NB4 (cell line): Measurements from ENCODE around the gene ZNF554.
A peak's percentile ranks its signal among the peaks of the same experiment; 100 is the strongest.

ENCODE experiments used
- DNase-seq: peaks from one replicate; pipeline ENCODE4 v3.0.0; 2010; ENCODE audit warnings: low read depth
- H3K4me3 ChIP-seq: one replicate; pipeline ENCODE4 v1.5.1; 2011; ENCODE audit warnings: mild to moderate bottlenecking, low read depth, low read length, moderate library complexity
- CTCF ChIP-seq: IDR thresholded peaks from one replicate; pipeline ENCODE4 v1.5.1; 2012; ENCODE audit warnings: low read depth, low read length
- MYC ChIP-seq: IDR thresholded peaks from 2 replicates; pipeline ENCODE4 v1.6.1; 2011; ENCODE audit warnings: low read depth, low read length
- POLR2A ChIP-seq: IDR thresholded peaks from 2 replicates; pipeline ENCODE4 v1.6.1; 2011; ENCODE audit warnings: mild to moderate bottlenecking; ENCODE audit not compliant: insufficient read length; ENCODE audit errors: extremely low read depth
- TF ChIP-seq, protein P1 (sequence below): IDR thresholded peaks from 2 replicates; pipeline ENCODE4 v1.6.1; 2011; ENCODE audit warnings: low read depth, low read length

The ZNF554 gene

GRCh38 chr19:2782936-2783780 lies 36.5 kb upstream of the ZNF554 start, which contains the start of gene SGTA:
TSS of gene SGTA (minus strand) at chr19:2783273. CDS start at chr19:2769068, 14,205 bp downstream.
- H3K4me3 ChIP-seq = peak within 1 kb of the TSS; percentile 92
- TF ChIP-seq MYC (peak; percentile 100), CTCF (peak; percentile 7), POLR2A (peak; percentile 73)
- TF ChIP-seq, protein P1, sequence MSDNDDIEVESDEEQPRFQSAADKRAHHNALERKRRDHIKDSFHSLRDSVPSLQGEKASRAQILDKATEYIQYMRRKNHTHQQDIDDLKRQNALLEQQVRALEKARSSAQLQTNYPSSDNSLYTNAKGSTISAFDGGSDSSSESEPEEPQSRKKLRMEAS = peak; percentile 100
- DNase-seq = peak; percentile 97

DNA sequence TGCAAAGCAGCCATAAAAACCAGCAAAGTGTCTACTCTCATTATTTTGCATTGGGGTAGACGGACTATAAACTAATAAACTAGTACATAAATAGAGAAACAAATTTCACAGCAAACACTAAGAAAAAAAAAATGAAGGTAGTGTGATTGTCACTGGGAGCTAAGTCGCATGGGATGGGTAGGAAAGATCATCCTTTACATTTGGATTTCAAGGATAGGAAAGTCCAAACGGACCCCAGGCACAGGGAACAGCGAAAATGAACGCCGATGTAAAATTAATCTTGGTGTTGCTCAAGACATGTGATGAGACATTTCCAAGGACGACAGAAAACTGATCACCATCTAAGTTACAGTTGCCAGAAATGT lies 35.9 kb upstream of the ZNF554 start:
- H3K4me3 ChIP-seq = peak overlapping the region; percentile 39
- DNase-seq = no peak
- TF ChIP-seq, protein P1 = no peak
- TF ChIP-seq MYC (no peak), POLR2A (no peak), CTCF (no peak)

GRCh38 chr19:2785244-2785997 lies 34.2 kb upstream of the ZNF554 start, which contains the start of gene THOP1:
TSS of gene THOP1 (plus strand) at chr19:2785503. CDS start at chr19:2785663, 160 bp downstream.
- peak; percentile 97 for DNase-seq
- peak; percentile 63; the same call in 1 of the 2 replicates for TF ChIP-seq MYC
- peak; percentile 79 for TF ChIP-seq POLR2A
- TF ChIP-seq, protein P1 = peak; percentile 68
- TF ChIP-seq CTCF = no peak
- peak within 1 kb of the TSS; percentile 71 for H3K4me3 ChIP-seq

DNA sequence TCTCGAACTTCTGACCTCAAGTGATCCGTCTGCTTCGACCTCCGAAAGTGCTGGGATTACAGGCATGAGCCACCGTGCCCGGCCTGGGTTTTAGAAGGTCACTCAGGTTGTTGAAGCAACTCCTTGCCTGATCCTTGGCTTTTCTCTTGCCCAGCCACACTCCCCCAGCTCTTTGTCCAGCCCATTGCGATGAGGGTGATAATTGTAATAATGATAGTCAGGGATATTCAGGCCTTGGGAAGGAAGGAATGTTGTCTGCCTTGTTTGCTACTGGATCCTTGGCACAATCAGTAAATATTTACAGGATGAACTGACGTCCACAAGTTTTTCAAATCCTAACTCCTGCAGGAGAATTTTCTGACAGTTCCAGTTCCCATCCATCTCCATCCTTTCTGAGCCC lies 32.6 kb upstream of the ZNF554 start:
- TF ChIP-seq CTCF (no peak), MYC (no peak), POLR2A (no peak)
- TF ChIP-seq, protein P1 = no peak
- peak overlapping the region; percentile 21 for H3K4me3 ChIP-seq
- no peak for DNase-seq

- TF ChIP-seq MYC (no peak), POLR2A (no peak), CTCF (no peak)
- TF ChIP-seq, protein P1 = no peak
- no peak for DNase-seq
- H3K4me3 ChIP-seq = no peak overlapping the region
Measured at GRCh38 chr19:2788237-2788636, 31.4 kb upstream of the ZNF554 start.
